Tongue (tissue), 2 donors: Measurements from ENCODE around the gene C19orf47. TPM values are rescaled to one million over a fixed set of nuclear protein-coding genes. Genes with fewer than 3 reads are reported as not detected.
"Not testable (repeated sequence)": the region's sequence is repeated elsewhere in the genome, so short reads cannot be mapped to it uniquely, and the experiment has no call there.

Experiments used
- DNase-seq: peaks from one replicate; pipeline ENCODE4 v3.0.0-alpha.2; 2015
- total RNA-seq: library from RNA; depleted of rRNA; stranded (reverse); fragments of >200 nt; gene quantifications from one replicate; pipeline ENCODE4 v1.2.3, GENCODE V29; 2014

The C19orf47 gene
- total RNA-seq, 1 donor from 2014 or later, result 25.6 TPM

DNA sequence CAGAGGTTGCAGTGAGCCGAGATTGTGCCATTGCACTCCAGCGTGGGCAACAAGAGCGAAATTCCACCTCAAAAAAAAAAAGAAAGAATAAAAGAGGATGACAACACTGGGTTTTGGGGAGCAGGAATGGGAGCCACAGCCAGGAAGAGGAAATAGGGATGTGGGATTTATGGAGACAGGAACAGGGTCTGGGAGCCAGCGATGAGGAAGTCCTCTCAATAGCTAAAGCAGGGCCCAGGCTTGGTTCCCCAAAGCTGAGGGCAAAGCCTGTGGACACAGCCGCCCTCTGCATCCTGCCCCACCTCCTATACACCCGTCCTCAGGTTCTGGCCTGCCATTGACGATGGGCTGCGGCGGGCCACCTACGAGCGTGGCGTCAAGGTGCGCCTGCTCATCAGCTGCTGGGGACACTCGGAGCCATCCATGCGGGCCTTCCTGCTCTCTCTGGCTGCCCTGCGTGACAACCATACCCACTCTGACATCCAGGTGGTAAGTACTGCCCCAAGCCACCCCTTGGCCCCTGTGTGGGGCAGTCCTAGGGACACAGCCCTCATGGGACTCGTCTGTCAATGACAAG is 28.2 kb upstream of the C19orf47 start:
- DNase-seq, result no peak

GRCh38 chr19:40374084-40374483 is 25.9 kb upstream of the C19orf47 start:
- no peak for DNase-seq

- no peak for DNase-seq
These were observed 23.6 kb upstream of the C19orf47 start for GRCh38 chr19:40371802-40372122.

DNA sequence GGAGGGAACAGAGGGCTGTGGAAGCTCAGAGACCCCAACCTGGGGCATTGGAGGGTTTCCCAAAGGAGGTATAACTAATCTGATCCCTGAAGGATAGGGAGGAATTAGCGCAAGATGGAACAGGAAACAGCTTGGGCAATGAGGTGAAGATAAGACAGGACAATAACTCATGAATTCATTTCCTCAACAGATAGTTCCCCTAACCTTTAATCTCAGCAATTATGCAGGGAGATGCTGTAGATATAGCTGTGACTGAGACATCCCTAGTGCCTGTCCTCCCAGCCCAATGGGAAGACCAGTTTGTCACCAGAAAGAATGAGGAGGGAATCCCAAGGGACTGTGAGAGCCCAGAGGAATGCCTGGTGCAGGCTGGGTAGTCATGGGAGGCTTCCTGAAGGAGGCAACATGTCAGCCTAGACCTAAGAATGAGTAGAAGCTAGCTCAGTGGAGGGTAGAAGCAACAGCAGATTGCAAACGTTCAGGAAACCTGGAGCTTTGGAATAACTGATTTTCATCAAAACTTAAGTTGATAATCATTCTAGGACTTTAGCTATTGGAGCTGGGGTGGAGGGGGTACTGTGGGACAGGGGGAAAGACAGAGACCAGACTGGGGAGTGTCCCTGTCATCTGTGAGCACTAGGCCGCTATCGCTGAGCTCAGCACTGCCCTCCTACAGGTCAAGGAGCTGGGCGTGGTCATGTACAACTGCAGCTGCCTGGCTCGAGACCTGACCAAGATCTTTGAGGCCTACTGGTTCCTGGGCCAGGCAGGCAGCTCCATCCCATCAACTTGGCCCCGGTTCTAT is 23.0 kb upstream of the C19orf47 start:
- DNase-seq, result no peak

- not testable (repeated sequence) for DNase-seq
These were observed 22.1 kb upstream of the C19orf47 start for GRCh38 chr19:40370253-40370652.

- DNase-seq, result no peak
These were observed 21.6 kb upstream of the C19orf47 start for GRCh38 chr19:40369797-40370196.

DNA sequence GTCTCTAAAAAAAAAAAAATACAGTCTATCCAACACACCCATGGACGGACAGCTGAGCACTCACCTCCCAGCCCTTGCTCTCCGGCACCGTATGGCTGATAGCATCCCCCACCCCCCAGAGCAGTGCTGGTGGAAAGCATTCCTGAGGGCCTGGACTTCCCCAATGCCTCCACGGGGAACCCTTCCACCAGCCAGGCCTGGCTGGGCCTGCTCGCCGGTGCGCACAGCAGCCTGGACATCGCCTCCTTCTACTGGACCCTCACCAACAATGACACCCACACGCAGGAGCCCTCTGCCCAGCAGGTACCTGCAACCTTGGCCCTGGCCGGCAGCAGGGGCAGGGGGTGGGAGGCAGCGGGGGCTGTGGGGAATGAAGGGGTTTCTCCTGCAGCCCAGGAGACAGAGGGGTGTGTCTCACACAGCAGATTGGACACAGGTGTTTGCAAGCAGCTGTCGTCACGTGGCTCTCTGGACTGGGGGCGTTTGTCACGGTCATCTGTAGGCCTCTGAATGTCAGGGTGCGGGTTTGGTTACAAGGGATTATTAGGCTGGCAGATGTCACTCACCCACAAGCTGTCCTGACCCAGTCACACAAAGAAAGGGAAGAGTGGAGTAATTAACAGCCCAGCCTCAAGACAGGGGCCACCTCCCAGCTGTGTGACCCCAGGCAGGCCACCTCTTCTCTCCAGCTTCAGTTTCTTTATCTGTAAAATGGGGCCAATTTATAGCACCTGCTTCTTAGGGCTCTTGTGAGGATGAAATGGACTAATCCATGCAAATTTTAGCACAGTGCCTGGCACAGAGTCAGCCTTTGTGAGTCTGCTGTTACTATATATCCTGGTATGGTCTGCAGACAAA is 19.6 kb upstream of the C19orf47 start:
- peak; percentile 73 for DNase-seq

DNA sequence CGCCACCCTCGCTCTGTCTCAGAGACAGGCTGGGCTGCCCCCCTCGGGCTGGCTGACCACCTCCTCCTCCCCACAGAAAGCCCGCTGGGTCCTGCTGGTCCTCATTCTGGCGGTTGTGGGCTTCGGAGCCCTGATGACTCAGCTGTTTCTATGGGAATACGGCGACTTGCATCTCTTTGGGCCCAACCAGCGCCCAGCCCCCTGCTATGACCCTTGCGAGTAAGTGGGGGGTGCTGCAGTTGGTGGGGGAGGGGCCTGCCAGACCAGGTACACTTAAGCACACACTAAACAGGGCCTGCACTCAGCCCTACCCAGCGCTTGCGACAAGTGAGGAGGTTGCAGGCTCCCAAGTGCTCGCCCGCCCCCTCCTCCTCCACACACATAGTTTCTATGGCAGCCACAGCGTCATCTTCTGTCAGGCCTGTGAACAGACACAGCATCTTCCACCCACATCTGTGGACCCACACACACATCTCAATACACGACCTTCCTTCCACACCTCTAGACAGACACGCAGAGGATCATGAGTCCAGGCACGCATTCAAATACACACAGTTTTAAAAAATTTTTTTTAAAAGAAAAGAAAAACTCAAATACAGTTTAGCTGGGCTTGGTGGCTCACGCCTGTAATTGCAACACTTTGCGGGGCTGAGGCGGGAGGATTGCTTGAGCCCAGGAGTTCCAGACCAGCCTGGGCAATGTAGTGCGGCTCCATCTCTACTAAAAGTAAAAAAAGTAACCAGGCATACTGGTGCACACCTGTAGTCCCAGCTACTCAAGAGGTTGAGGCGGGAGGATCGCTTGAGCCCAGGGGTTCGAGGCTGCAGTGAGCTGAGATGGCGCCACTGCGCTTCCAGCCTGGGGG is 18.7 kb upstream of the C19orf47 start:
- DNase-seq, result peak; percentile 73

GRCh38 chr19:40365613-40366401 is 17.6 kb upstream of the C19orf47 start:
- peak; percentile 94 for DNase-seq

- no peak for DNase-seq
These were observed 16.8 kb upstream of the C19orf47 start for GRCh38 chr19:40365010-40365409.

DNA sequence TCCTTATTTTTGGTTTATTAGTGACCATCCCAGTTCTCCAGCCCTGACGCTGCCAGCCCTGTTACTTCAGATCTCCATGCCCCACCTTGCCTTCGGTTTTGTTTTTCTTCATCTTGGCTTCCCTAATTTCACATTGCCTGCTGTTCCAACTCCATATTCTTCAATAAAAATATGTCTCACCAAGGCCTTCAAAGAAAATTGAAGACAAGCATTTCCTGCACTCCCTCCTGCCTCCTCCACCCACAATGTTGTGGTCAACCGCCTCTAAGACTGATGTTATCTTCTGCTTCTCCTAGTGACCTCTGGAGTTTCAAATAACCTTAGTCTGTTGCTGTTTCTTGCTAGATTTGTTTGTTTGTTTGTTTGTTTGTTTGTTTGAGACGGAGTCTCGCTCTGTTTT is 14.9 kb upstream of the C19orf47 start:
- no peak for DNase-seq

DNA sequence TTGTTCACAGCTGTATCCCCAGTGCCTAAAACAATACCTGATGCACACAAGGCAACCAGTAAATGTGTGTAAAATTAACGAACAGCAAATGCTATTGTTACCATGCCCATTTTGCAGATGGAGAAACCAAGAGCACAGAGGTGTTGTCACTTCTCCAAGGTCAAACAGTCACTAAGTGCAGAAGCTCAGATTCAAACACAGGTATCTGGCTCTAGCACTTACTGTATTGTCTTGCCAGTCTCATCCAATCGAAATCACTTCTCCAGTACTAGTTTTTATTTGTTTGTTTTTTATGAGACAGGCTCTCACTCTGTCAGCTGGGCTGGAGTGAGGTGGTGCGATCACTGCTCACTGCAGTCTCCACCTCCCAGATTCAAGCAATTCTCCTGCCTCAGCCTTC is 14.0 kb upstream of the C19orf47 start:
- no peak for DNase-seq

- DNase-seq, result no peak
These were observed 12.6 kb upstream of the C19orf47 start for GRCh38 chr19:40360708-40361241.

DNA sequence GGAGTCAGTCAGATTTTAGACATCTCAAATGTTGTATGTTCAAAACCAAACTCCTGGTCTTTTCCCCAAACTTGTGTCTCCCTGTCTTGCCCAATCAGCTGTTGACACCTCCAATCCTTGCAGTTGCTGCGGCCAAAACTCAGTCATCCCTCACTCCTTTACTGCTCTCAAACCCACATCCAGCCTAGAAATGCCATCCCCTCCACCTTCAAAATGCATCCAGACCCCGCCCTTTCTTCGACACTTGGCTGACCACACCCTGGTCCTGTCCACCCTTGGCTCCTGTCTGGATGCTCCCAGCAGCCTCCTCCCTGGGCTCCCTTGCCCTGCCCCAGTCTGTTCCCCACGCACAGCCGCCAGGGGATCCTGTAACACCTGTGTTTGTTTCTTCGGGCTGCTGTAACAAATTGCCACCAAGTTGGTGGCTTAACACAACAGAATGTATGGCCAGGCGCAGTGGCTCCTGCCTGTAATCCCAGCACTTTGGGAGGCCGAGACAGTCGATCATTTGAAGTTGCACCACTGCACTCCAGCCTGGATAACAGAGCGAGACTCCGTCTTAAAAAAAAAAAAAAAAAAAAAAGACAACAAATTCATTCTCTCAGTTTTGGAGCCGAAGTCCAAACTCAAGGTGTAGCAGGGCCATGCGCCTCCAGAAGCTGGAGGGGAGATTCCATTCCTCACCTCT is 12.0 kb upstream of the C19orf47 start:
- no peak for DNase-seq

DNA sequence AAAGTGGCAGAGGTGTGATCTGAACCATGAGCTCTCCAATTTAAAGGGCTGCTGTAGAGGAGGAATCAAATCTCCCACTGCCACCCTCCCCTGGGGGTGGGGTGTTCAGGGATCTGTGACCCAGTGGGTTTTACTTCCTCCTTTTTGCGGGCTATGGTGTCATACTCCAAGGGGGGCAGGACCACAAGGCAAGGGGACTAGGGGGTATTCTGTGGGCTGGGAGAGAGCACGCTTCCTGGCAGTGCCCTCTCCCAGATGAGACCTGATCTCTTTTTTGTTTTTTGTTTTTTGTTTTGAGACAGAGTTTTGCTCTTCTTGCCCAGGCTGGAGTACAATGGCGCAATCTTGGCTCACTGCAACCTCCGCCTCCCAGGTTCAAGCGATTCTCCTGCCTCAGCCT is 10.6 kb upstream of the C19orf47 start:
- DNase-seq, result no peak

DNA sequence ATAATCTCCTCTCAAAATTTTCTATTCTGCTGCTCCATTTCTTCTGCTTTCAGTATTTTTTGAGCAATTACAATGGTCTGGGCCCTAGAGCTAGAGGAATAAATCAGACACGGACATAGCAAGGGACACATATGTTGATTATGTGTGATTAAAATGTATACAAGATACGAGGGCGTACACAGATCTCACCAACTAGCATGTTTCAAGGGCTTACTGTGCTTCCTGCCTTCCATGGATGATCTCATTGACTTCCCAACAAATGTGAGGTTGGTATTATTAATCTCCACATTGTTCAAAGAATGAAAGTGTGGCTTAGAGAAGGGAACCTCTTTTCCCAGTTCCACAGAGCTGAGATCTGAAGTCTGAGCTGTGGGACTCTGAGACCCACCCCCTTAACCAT is 9.4 kb upstream of the C19orf47 start:
- no peak for DNase-seq

DNA sequence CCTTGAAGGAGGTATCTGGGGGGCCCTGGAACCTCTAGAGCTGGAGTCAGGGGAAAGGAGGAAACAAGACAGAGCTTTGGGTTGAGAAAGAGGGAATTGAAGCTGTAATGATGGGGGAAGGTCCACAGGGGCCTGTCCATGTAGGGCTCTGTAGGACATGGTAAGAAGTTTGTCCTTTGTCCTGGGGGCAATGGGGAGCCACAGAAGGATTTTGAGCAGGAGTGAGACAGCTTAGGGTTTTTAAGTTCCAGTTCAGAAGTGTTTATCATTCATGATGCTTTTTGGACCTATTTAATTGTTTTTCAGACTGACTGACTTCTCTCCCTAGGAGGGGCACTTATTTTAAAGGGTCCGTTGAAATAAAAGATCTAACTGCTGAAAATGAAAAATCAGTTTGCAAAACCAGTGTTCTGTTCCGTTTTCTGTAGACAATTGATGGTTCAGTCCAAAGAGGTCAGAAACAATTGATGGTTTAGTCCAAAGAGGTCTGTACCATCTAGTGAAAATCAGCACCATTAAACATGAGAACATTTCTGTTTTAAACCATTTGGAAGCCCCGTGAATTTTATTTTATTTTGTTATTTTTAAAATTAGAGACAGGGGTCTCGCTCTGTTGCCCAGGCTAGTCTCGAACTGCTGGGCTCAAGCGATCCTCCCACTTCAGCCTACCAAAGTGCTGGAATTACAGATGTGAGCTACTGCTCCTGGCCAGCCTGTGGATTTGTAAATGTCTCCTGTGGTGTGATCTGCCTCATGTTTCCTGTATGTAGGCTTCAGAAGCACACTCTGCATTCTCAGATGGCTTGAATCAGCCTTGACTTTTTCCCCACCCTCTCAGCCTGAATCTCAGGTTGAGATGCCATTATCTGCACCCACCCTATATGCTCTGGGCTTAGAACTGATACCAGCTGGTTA is 8.7 kb upstream of the C19orf47 start:
- DNase-seq, result no peak

GRCh38 chr19:40355975-40356680 is 7.9 kb upstream of the C19orf47 start:
- DNase-seq, result no peak
